HEK293 (cell line): ENCODE data around the gene DYNLT1.
"Not testable (repeated sequence)": the region's sequence is repeated elsewhere in the genome, so short reads cannot be mapped to it uniquely, and the experiment has no call there.

Source experiments
- CTCF ChIA-PET: fragments of 350-600 bp; formaldehyde crosslinking; extraction: SDS; loops from one replicate; lab custom pipeline; 2021; ENCODE audit warnings: antibody characterized with exemption; lab: Yijun Ruan, JAX
- POLR2A ChIA-PET: fragments of 300-600 bp; formaldehyde crosslinking; extraction: SDS; loops from one replicate; lab custom pipeline; 2020; ENCODE audit warnings: antibody characterized with exemption, inconsistent platforms; lab: Yijun Ruan, JAX
- H3K27ac ChIP-seq: fragments of 200-500 bp; sonication (Bioruptor generic); 2 replicates; pipeline ENCODE4 v1.5.1; 2014; ENCODE audit warnings: low read depth, low read length, control low read depth, inconsistent platforms; ENCODE audit errors: extremely low read depth
- H3K36me3 ChIP-seq, 2 experiments: fragments of 200-500 bp in 1 of 2; sonication (Bioruptor generic) in 1 of 2; 1 replicate in 1 of 2; 2 replicates in 1 of 2; pipeline ENCODE4 v1.5.1; 2014 to 2017; ENCODE audit warnings: inconsistent platforms in 2 of 2, low read length in 2 of 2; ENCODE audit not compliant: control insufficient read depth in 2 of 2, insufficient read depth in 1 of 2
- H3K4me1 ChIP-seq: fragments of 200-500 bp; sonication (Bioruptor generic); 2 replicates; pipeline ENCODE4 v1.5.1; 2014; ENCODE audit warnings: mild to moderate bottlenecking, low read length, inconsistent platforms; ENCODE audit not compliant: control insufficient read depth, insufficient read depth
- H3K4me3 ChIP-seq: 2 replicates; pipeline ENCODE4 v1.5.1; 2011; ENCODE audit warnings: low read depth, mild to moderate bottlenecking, control low read depth, low read length, moderate library complexity
- H3K9me3 ChIP-seq: fragments of 200-500 bp; sonication (Bioruptor generic); 2 replicates; pipeline ENCODE4 v1.5.1; 2014; ENCODE audit warnings: low read depth, low read length, inconsistent platforms; ENCODE audit not compliant: control insufficient read depth, insufficient read depth
- GLIS1 ChIP-seq: fragments of 450-650 bp; formaldehyde crosslinking; IDR thresholded peaks from 2 replicates; pipeline ENCODE4 v1.5.1; 2016; ENCODE audit warnings: missing biosample characterization, missing genetic modification characterization
- HIC1 ChIP-seq: fragments of 450-650 bp; formaldehyde crosslinking; IDR thresholded peaks from 2 replicates; pipeline ENCODE4 v1.5.1; 2016; ENCODE audit warnings: missing biosample characterization, missing genetic modification characterization
- OVOL3 ChIP-seq: fragments of 450-650 bp; formaldehyde crosslinking; IDR thresholded peaks from 2 replicates; pipeline ENCODE4 v1.5.1; 2016; ENCODE audit warnings: missing biosample characterization, missing genetic modification characterization
- SALL2 ChIP-seq: fragments of 450-650 bp; formaldehyde crosslinking; IDR thresholded peaks from 2 replicates; pipeline ENCODE4 v1.5.0; 2017; ENCODE audit warnings: missing biosample characterization, mild to moderate bottlenecking, missing genetic modification characterization, borderline replicate concordance
- YY2 ChIP-seq: fragments of 450-650 bp; formaldehyde crosslinking; IDR thresholded peaks from 2 replicates; pipeline ENCODE4 v1.5.1; 2016; ENCODE audit warnings: missing biosample characterization, missing genetic modification characterization
- ZBTB21 ChIP-seq: fragments of 450-650 bp; formaldehyde crosslinking; IDR thresholded peaks from 2 replicates; pipeline ENCODE4 v1.5.1; 2017; ENCODE audit warnings: missing biosample characterization, missing genetic modification characterization
- ZBTB44 ChIP-seq: fragments of 450-650 bp; IDR thresholded peaks from 2 replicates; pipeline ENCODE4 v1.5.1; 2018; ENCODE audit warnings: missing biosample characterization, mild to moderate bottlenecking, missing genetic modification characterization
- ZEB2 ChIP-seq: fragments of 450-650 bp; formaldehyde crosslinking; IDR thresholded peaks from 2 replicates; pipeline ENCODE4 v1.5.1; 2016; ENCODE audit warnings: missing biosample characterization, missing genetic modification characterization
- ZNF146 ChIP-seq: fragments of 450-650 bp; formaldehyde crosslinking; IDR thresholded peaks from 2 replicates; pipeline ENCODE4 v1.5.1; 2016; ENCODE audit warnings: missing biosample characterization, missing genetic modification characterization
- ZNF248 ChIP-seq: fragments of 450-650 bp; formaldehyde crosslinking; IDR thresholded peaks from 2 replicates; pipeline ENCODE4 v1.5.1; 2017; ENCODE audit warnings: missing biosample characterization, missing genetic modification characterization
- ZNF404 ChIP-seq: fragments of 450-650 bp; formaldehyde crosslinking; IDR thresholded peaks from 2 replicates; pipeline ENCODE4 v1.5.1; 2017; ENCODE audit warnings: missing biosample characterization, missing genetic modification characterization
- ZNF513 ChIP-seq: fragments of 450-650 bp; IDR thresholded peaks from 2 replicates; pipeline ENCODE4 v1.5.1; 2018; ENCODE audit warnings: missing biosample characterization, missing genetic modification characterization
- ZNF585B ChIP-seq: fragments of 450-650 bp; formaldehyde crosslinking; IDR thresholded peaks from 2 replicates; pipeline ENCODE4 v1.5.1; 2016; ENCODE audit warnings: missing biosample characterization, missing genetic modification characterization
- ZNF654 ChIP-seq: fragments of 450-650 bp; formaldehyde crosslinking; IDR thresholded peaks from 2 replicates; pipeline ENCODE4 v1.5.1; 2016; ENCODE audit warnings: low read depth, missing biosample characterization, missing genetic modification characterization
- ZNF792 ChIP-seq: fragments of 450-650 bp; formaldehyde crosslinking; IDR thresholded peaks from 2 replicates; pipeline ENCODE4 v1.5.1; 2016; ENCODE audit warnings: missing biosample characterization, missing genetic modification characterization
- ZNF837 ChIP-seq: fragments of 450-650 bp; formaldehyde crosslinking; IDR thresholded peaks from 2 replicates; pipeline ENCODE4 v1.5.1; 2016; ENCODE audit warnings: missing biosample characterization, missing genetic modification characterization
- ZSCAN5A ChIP-seq: fragments of 450-650 bp; formaldehyde crosslinking; IDR thresholded peaks from 2 replicates; pipeline ENCODE4 v1.5.1; 2016; ENCODE audit warnings: missing biosample characterization, missing genetic modification characterization
- ZXDB ChIP-seq: fragments of 450-650 bp; formaldehyde crosslinking; IDR thresholded peaks from 2 replicates; pipeline ENCODE4 v1.5.1; 2016; ENCODE audit warnings: missing biosample characterization, missing genetic modification characterization

The DYNLT1 gene

GRCh38 chr6:158680015-158680414, 35.5 kb upstream of the DYNLT1 start:
- no peaks in the 10 kb centered on the region for H3K4me1 ChIP-seq
- no peak overlapping the region for H3K27ac ChIP-seq
- H3K4me3 ChIP-seq, result no peak overlapping the region
- POLR2A ChIA-PET, result interaction anchor here (0.6 kb wide), 1 partner anchor 37 kb away, joined by 8 read pairs; no protein-coding TSS in a partner anchor
- H3K9me3 ChIP-seq, result no peaks in the 10 kb centered on the region
- CTCF ChIA-PET, result interaction anchor here (0.6 to 1.6 kb wide), 6 partner anchors 10 to 459 kb away, joined by 3 to 5 read pairs (median 3); no protein-coding TSS in a partner anchor
- no peaks in the 10 kb centered on the region for H3K36me3 ChIP-seq
- TF ChIP-seq YY2 (no peak), HIC1 (tag by site-specific recombination) (no peak), OVOL3 (tag by site-specific recombination) (no peak), GLIS1 (tag by site-specific recombination) (no peak)

- Histone ChIP-seq H3K4me1 (no peaks in the 10 kb centered on the region), H3K27ac (no peak overlapping the region), H3K36me3 (no peaks in the 10 kb centered on the region), H3K4me3 (no peak overlapping the region), H3K9me3 (no peaks in the 10 kb centered on the region)
- CTCF ChIA-PET, result no interaction called here
- no peak for TF ChIP-seq ZNF404 (tag by site-specific recombination)
- TF ChIP-seq ZNF837 (tag by site-specific recombination), result no peak
- TF ChIP-seq ZBTB44, result peak; percentile 29; the same call in 1 of the 2 replicates
- no peak for TF ChIP-seq ZNF654
- POLR2A ChIA-PET, result interaction anchor here (0.7 kb wide), 1 partner anchor 37 kb away, joined by 8 read pairs; no protein-coding TSS in a partner anchor
These were observed 33.5 kb upstream of the DYNLT1 start for GRCh38 chr6:158677906-158678578.

GRCh38 chr6:158677094-158677493, 32.6 kb upstream of the DYNLT1 start:
- TF ChIP-seq ZNF146, result peak; percentile 96
- H3K9me3 ChIP-seq, H3K36me3 ChIP-seq, H3K27ac ChIP-seq, POLR2A ChIA-PET, H3K4me1 ChIP-seq, H3K4me3 ChIP-seq: not testable (repeated sequence)
- CTCF ChIA-PET, result interaction anchor here (0.6 kb wide), 1 partner anchor 561 kb away, joined by 5 read pairs; no protein-coding TSS in a partner anchor

- no peaks in the 10 kb centered on the region for H3K9me3 ChIP-seq
- CTCF ChIA-PET, result interaction anchor here (1.2 kb wide), 1 partner anchor 44 kb away, joined by 4 read pairs; no protein-coding TSS in a partner anchor
- H3K4me3 ChIP-seq, result no peak overlapping the region
- POLR2A ChIA-PET, result no interaction called here
- H3K4me1 ChIP-seq, result no peaks in the 10 kb centered on the region
- no peaks in the 10 kb centered on the region for H3K36me3 ChIP-seq
- no peak overlapping the region for H3K27ac ChIP-seq
- TF ChIP-seq ZXDB (tag by site-specific recombination) (no peak), ZSCAN5A (tag by site-specific recombination) (no peak), ZEB2 (no peak), ZNF585B (no peak), SALL2 (no peak), ZNF513 (tag by site-specific recombination) (no peak), ZBTB21 (tag by site-specific recombination) (no peak), ZNF248 (tag by site-specific recombination) (no peak), ZNF792 (tag by site-specific recombination) (no peak)
These were observed 30.0 kb upstream of the DYNLT1 start for GRCh38 chr6:158674342-158675131.
